ENCODE data around the gene GPC2.

GPC2 gene

DNA sequence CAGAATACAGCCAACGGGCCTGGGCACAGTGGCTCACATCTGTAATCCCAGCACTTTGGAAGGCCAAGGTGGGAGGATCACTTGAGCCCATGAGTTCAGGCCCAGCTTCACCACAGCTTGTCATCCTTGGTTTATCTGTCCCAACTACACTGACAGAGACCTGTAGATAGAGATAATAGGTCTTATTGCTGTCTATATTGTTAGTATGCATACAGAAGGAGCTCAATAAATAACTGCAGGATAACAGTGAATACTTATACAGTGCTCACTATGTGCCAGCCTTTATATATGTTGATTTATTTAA, 56.5 kb downstream of the GPC2 start:
- no peak for DNase-seq (ENCODE audit: low read depth)

DNA sequence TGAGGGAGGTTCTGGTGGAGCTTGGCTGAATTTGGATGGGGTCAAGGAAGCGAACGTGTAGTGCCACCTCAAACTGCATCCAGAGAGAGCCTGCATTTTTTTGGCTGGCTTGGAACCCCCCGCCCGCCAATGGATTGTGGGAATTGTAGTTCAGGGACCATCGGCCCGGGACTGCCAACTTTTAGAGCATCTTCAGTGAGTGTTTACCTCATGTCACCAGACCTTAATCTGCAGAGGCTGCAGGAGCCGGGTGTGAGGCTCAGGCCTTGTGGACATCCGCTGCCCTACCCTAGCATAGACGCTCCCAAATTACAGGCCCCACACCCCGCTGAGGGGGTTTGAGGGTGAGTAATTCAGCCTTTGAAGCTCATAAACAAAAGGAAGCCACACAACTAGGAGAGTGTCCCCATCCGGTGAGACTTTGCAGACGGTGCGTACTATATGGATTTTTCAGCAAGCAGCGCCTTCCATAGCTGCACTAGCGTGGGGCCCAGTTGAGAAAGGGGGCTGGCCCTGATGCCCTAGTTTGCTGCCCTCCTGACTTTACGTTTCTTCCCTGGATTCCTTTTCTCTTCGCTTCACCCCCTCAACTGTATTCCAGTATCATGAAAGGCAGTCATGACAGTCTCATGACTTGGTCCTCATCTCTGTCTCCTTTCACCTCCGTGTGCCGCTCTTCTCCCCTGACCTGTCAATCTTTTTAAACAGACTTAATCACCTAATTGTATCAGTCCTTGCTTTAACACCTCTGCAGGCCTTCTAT, 57.0 kb downstream of the GPC2 start:
- peak; percentile 44 for DNase-seq (ENCODE audit: low read depth)
